OCI-LY3 (cell line): Measurements from ENCODE around the gene CLP1.

Experiments
- H2AFZ ChIP-seq: fragments of 200-600, 300-600 bp; shearing (Covaris generic); 2 replicates; pipeline ENCODE4 v1.6.0; 2014; ENCODE audit warnings: antibody characterized with exemption, low read depth, low read length
- H3K27ac ChIP-seq: fragments of 200-600, 300-600 bp; sonication (generic); 2 replicates; pipeline ENCODE4 v1.5.1; 2014; ENCODE audit warnings: mild to moderate bottlenecking, low read length, moderate library complexity, mixed read lengths
- H3K27me3 ChIP-seq: fragments of 200-600, 300-600 bp; sonication (generic); 2 replicates; pipeline ENCODE4 v1.6.1; 2014; ENCODE audit warnings: low read depth, low read length, mixed read lengths
- H3K36me3 ChIP-seq: fragments of 200-600, 300-600 bp; sonication (generic); replicated peaks from 2 replicates; pipeline ENCODE3; 2014; ENCODE audit warnings: low read depth, low read length, mixed read lengths
- H3K4me1 ChIP-seq: fragments of 300-600, 200-600 bp; sonication (generic); 2 replicates; pipeline ENCODE4 v1.6.1; 2014; ENCODE audit warnings: low read length, mixed read lengths
- H3K4me2 ChIP-seq: fragments of 200-600, 300-600 bp; sonication (generic); 2 replicates; pipeline ENCODE4 v1.6.1; 2014; ENCODE audit warnings: low read length, mixed read lengths
- H3K4me3 ChIP-seq: fragments of 300-600, 200-600 bp; sonication (generic); 2 replicates; pipeline ENCODE4 v1.5.1; 2014; ENCODE audit warnings: antibody characterized with exemption, mild to moderate bottlenecking, low read length, moderate library complexity
- H3K79me2 ChIP-seq: fragments of 300-600, 200-600 bp; shearing (Covaris generic); 2 replicates; pipeline ENCODE4 v1.6.1; 2014; ENCODE audit warnings: mild to moderate bottlenecking, low read length, mixed read lengths
- H3K9ac ChIP-seq: fragments of 300-600, 200-600 bp; shearing (Covaris generic); 2 replicates; pipeline ENCODE4 v1.6.0; 2014; ENCODE audit warnings: mild to moderate bottlenecking, low read length, moderate library complexity
- H3K9me3 ChIP-seq: fragments of 200-600, 300-600 bp; shearing (Covaris generic); 2 replicates; pipeline ENCODE4 v1.6.1; 2014; ENCODE audit warnings: low read length, mixed read lengths; ENCODE audit not compliant: insufficient read depth
- H4K20me1 ChIP-seq: fragments of 200-600, 300-600 bp; sonication (generic); 2 replicates; pipeline ENCODE4 v1.6.1; 2016; ENCODE audit warnings: low read length, mixed read lengths; ENCODE audit not compliant: insufficient read depth
- EZH2phosphoT487 ChIP-seq: fragments of 200-600 bp; shearing (Covaris generic); IDR thresholded peaks from 2 replicates; pipeline ENCODE4 v1.6.1; 2018; ENCODE audit warnings: antibody characterized with exemption, mixed run types, low read depth
- TF ChIP-seq, protein P1 (sequence below): fragments of 200-600, 300-600 bp; sonication (generic); IDR thresholded peaks from 2 replicates; pipeline ENCODE4 v1.5.1; 2014; ENCODE audit warnings: antibody characterized with exemption, low read length, low read depth

CLP1 gene

DNA sequence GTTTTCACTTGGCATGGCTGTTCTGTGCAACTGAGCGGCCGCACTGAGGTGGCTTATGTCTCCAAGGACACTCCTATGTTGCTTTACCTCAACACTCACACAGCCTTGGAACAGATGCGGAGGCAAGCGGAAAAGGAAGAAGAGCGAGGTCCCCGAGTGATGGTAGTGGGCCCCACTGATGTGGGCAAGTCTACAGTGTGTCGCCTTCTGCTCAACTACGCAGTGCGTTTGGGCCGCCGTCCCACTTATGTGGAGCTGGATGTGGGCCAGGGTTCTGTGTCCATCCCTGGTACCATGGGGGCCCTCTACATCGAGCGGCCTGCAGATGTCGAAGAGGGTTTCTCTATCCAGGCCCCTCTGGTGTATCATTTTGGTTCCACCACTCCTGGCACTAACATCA lies 2.1 kb downstream of the CLP1 start:
- Histone ChIP-seq H3K36me3 (peaks cover 27% of the 10 kb centered on the region), H3K4me3 (no peak overlapping the region), H3K9me3 (no peaks in the 10 kb centered on the region), H3K79me2 (peaks cover 22% of the 10 kb centered on the region), H2AFZ (no peak overlapping the region), H3K4me1 (peaks cover 8% of the 10 kb centered on the region; the same call in 1 of the 2 replicates), H3K4me2 (no peak overlapping the region), H3K27me3 (no peaks in the 10 kb centered on the region), H4K20me1 (no peaks in the 10 kb centered on the region), H3K9ac (no peak overlapping the region), H3K27ac (no peak overlapping the region)
- no peak for TF ChIP-seq EZH2phosphoT487
- TF ChIP-seq, protein P1, sequence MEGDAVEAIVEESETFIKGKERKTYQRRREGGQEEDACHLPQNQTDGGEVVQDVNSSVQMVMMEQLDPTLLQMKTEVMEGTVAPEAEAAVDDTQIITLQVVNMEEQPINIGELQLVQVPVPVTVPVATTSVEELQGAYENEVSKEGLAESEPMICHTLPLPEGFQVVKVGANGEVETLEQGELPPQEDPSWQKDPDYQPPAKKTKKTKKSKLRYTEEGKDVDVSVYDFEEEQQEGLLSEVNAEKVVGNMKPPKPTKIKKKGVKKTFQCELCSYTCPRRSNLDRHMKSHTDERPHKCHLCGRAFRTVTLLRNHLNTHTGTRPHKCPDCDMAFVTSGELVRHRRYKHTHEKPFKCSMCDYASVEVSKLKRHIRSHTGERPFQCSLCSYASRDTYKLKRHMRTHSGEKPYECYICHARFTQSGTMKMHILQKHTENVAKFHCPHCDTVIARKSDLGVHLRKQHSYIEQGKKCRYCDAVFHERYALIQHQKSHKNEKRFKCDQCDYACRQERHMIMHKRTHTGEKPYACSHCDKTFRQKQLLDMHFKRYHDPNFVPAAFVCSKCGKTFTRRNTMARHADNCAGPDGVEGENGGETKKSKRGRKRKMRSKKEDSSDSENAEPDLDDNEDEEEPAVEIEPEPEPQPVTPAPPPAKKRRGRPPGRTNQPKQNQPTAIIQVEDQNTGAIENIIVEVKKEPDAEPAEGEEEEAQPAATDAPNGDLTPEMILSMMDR: no peak

DNA sequence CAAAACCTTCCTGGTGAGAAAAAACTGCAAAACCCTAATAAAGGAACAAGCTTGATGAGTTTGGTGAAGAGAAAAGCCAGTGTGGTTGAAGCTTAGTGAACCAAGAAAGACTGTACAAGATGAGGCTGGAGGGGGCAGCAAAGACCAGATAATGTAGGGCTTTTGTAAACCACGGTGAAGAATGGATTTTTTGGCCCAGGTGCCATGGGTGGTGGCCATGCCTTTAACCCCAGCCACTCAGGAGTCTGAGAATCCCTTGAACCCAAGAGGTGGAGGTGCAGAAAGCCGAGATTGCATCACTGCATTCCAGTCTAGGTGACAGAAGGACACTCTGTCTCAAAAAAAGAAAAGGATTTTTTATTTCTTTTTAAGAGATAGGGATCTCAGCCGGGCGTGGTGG lies 5.3 kb downstream of the CLP1 start:
- Histone ChIP-seq H4K20me1 (no peaks in the 10 kb centered on the region), H3K9ac (no peak overlapping the region), H3K4me3 (no peak overlapping the region), H3K27ac (no peak overlapping the region), H3K36me3 (peaks cover 27% of the 10 kb centered on the region), H3K79me2 (peaks cover 19% of the 10 kb centered on the region), H2AFZ (no peak overlapping the region), H3K4me1 (peaks cover 9% of the 10 kb centered on the region), H3K9me3 (no peaks in the 10 kb centered on the region), H3K4me2 (no peak overlapping the region), H3K27me3 (no peaks in the 10 kb centered on the region)
- no peak for TF ChIP-seq EZH2phosphoT487
- TF ChIP-seq, protein P1: peak; percentile 49

DNA sequence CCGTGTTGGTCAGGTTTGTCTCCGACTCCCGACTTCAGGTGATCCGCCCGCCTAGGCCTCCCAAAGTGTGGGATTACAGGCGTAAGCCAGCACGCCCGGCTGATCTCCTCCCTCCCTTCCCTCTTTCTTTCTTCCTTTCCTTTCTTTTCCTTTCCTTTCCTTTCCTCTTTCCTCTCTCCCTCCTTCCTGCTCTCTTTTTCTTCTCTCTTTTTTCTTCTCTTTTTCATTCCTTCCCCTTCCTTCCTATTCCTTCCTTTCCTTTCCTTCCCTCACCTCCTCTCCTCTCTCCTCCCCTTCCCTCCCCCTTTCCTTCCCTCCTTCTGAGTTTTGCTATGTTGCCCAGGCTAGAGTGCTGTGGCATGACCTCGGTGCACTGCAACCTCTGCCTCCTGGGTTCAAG lies 6.4 kb downstream of the CLP1 start:
- H2AFZ ChIP-seq: no peak overlapping the region
- no peak overlapping the region for H3K27ac ChIP-seq
- 0 out of 2 replicates have a peak, but pooled peaks cover under 1% of the 10 kb centered on the region for H4K20me1 ChIP-seq
- no peaks in the 10 kb centered on the region for H3K27me3 ChIP-seq
- H3K4me2 ChIP-seq: no peak overlapping the region
- TF ChIP-seq, protein P1: no peak
- TF ChIP-seq EZH2phosphoT487: no peak
- H3K36me3 ChIP-seq: peaks cover 27% of the 10 kb centered on the region
- peaks cover 6% of the 10 kb centered on the region for H3K4me1 ChIP-seq
- H3K79me2 ChIP-seq: peaks cover 17% of the 10 kb centered on the region
- no peak overlapping the region for H3K4me3 ChIP-seq
- no peak overlapping the region for H3K9ac ChIP-seq
- no peaks in the 10 kb centered on the region for H3K9me3 ChIP-seq

DNA sequence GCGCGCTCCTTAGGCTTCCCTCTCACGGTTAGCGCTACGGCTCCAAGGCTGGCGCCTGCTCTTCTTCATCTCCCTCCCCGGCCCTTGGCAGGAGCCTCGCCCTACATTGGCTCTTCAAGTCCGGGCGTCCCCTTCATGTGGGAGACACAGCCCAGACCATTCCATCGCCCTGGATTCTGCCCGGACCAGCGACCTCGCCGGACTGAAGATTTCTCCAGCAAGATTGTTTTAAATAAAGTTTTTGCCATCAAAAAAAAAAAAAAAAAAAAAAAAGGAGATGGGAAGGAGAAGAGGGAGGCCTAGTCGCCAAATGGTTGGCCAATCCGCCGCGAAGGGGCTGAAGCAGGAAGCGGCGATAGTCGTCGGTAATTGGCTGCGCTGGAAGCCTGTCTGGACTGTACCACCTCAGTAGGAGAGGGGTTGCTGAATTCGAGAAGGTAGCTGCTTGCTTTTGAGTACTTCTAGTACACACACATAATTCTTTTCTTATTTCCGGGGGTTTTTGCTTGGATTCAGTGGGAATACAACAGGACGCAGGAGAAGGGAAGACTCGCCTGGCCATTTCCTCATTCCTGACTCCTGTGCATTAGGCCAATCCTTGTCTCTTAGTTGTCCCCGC lies 9.7 kb downstream of the CLP1 start:
- peaks cover 11% of the 10 kb centered on the region for H3K36me3 ChIP-seq
- H3K4me2 ChIP-seq: peak overlapping the region; percentile 78
- peak overlapping the region; percentile 98 for H3K9ac ChIP-seq
- H3K27me3 ChIP-seq: no peaks in the 10 kb centered on the region
- peak overlapping the region; percentile 80 for H3K27ac ChIP-seq
- H2AFZ ChIP-seq: peak overlapping the region; percentile 88
- TF ChIP-seq, protein P1: no peak
- TF ChIP-seq EZH2phosphoT487: no peak
- peaks cover 42% of the 10 kb centered on the region for H3K79me2 ChIP-seq
- peaks cover 18% of the 10 kb centered on the region for H3K4me1 ChIP-seq
- H3K9me3 ChIP-seq: no peaks in the 10 kb centered on the region
- peaks cover 5% of the 10 kb centered on the region; the same call in 1 of the 2 replicates for H4K20me1 ChIP-seq
- H3K4me3 ChIP-seq: peak overlapping the region; percentile 97
